GM18508 (cell line): ENCODE measurements around the gene LENG1.

ENCODE experiments used
- ATAC-seq: cut with Tn5 transposase; IDR thresholded peaks from one replicate; pipeline ENCODE4 v1.9.1; 2021; ENCODE audit warnings: moderate number of reproducible peaks; ENCODE audit not compliant: insufficient read depth, unreplicated experiment

Gene LENG1

DNA sequence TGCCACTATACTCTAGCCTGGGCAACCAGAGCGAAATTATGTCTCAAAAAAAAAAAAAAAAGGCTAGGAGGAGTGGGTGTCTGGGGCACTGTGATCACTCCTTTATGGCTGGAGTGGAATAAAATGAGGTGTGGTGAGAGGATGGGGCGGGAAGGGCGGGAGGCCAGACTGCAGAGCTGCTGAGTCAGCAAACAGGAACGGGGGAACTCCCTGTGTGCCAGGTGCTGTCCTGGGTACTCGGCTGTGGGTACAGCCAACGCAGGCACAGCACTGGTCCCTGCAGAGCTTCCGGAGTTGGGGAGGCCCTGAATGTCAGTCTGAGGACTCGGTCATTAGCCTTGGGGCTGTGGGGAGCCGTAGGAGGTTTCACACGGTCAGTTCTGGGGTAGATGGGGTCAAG is 38.3 kb downstream of the LENG1 start:
- ATAC-seq, result no peak

DNA sequence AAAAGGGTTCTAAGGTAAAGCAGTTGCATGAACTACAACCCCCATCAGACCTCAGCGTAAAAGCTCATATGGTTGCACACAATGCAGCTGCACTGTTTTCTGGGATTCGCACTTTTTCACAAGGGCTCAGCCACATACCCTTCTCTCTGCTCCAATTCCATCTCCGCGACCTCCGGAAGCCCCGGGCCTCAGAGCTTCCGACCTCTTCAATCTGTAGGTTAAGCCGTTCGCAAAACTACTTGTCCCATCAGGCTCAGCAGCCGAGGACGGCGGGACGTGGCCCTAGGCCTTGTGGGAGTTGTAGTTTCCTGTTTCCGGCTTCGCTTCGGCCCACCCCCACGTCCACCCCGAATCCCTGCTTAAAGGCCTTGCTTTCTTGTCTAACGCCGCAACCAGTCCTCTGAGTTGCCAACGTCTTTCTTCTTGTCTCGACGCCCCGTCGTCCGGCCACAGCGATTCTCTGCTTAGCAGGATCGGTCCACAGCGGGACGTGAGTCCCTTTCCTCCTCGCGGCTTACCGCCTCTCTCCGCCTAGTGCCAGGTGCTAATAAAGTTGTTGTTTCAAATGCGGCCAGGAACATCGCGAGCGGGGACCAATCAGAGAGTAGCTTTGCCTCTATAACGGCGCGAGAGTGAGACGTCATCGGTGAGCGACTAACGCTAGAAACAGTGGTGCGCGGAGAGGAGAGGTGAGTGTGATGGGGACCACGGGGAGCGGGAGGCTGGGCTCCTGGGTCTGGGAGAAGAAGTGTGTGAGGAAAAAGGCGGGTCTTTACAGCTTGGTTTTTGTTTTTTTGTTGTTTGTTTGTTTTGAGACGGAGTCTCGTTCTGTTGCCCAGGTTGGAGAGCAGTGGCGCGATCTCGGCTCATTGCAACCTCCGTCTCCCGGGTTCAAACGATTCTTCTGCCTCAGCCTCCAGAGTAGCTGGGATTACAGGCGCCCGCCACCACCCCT is 44.1 kb downstream of the LENG1 start, which contains the start of the genes PRPF31 and TFPT:
TSS of gene PRPF31 (plus strand) at position 646 of the 955 bp plus-strand sequence. CDS start 2,525 bp downstream, outside the sequence.
TSS of gene TFPT (minus strand) at position 549 of the 955 bp plus-strand sequence. CDS start at position 161, 388 bp downstream.
- ATAC-seq, result peak; percentile 73

DNA sequence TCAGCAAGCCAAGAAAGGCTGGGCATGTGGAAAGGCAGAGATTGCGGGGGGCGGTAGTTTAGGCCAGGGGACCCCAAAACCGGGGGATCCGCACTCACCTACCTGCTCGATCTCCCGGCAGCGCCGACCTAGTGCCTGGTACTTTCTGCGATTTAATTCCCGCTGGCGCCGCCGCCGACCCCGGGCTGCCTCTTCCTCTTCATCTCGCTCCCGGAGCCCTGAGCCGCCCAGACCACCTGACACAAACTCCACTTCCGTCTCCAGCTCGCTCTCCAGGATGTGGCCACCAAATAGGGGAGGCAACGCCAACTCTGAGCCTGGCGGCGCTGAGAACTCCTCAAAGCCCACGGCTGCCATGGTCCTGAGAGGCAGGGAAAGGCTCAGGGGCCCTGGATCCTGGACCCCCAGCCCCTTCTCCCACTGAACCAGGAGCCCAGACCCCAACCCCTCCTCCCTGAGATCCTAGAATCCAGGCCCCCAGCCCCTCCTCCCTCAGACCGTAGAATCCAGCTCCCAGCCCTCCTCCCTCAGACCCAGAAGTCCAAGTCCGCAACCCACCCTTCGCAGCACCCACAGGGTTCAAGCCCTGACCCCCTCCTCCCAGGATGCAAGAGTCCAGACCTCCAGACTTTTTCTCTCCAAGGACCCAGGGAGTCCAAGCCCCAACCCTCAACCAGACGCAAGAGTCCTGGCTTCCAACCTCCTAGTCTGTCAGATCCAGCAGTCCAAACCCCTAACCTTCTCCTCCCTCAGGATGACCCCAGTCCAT is 45.0 kb downstream of the LENG1 start:
- no peak for ATAC-seq

DNA sequence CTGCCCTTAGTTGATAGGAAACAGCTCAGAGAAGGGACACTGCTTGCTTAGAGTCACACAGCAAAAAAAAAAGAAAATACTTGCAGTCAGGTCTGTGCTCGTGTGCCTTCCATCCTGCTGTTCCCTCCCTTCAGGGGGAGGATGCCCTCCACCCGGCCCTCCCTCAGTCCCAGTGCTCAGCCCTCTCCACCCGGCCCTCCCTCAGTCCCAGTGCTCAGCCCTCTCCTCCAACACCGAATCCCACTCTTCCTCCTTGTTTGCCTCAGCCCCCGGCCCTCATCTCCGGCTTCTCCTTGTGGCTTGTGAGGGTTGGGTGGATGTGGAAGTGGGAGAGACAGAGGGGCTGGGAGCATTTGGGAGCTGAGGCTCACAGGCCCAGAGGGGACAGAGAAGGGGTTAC is 49.9 kb downstream of the LENG1 start:
- ATAC-seq, result no peak

DNA sequence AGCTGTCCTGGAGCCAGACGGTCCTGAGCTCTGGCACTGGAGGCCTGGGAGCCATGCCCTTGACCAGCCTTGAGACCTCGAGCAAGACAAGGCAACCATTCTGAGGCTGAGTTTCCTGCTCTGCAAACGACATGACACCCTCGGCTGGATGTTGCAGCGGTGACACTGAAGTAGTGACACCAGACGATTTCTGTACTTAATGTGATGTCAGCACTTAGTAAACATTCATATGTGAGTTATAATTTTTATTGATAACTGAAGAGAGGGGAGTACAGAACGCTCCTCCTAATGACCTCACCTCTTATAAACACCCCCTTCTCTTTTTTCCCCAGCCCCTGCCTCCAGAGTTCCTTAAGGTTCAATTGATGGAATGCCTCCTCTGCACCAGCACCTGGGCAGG is 51.0 kb downstream of the LENG1 start:
- no peak for ATAC-seq

DNA sequence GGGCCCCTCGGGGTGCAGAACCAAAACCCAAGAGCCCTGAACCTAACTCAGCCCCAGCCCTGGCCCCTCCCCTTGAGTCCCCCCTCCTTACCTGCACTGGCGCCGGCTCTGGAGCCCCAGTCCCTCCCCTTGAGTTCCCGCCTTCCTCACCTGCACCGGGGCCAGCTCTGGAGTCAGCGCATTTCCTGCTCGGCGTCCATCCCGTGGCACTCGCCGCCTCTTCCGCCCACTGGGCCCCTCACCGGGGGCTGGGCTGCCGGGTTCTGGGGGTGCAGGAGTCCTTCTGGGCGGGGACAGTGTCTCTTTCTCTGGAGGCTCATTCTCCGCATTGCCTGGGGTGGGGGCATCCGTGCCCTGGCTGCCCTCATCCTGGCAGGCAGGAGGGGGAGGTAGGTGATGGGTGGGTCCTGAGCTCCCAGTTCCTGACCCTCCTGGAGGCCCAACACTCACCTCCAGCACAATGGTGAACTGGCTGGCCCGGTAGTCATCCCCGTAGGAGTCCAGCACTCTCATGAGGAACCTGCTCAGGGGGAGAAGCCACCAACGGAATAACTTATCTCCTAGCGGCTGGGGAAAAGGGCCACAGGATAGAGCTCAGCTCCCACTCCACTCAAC is 51.5 kb downstream of the LENG1 start:
- no peak for ATAC-seq

DNA sequence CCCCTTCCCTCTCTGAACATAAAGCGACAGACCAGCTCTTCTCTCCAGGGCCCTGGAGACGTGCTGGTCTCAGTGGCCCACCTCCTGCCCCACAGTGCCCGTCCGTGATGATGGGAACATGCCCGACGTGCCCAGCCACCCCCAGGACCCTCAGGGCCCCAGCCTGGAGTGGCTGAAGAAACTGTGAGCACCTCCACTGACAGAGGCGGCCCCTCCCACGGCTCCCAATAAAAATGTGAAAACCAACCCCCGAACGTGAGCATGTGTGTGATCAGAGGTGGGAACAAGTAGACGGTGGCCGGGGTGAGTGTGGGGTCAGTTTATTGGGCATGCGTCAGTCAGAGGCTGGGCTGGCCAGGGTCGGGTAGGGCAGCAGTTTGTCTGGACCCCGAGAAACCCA is 52.8 kb downstream of the LENG1 start:
- ATAC-seq, result no peak

DNA sequence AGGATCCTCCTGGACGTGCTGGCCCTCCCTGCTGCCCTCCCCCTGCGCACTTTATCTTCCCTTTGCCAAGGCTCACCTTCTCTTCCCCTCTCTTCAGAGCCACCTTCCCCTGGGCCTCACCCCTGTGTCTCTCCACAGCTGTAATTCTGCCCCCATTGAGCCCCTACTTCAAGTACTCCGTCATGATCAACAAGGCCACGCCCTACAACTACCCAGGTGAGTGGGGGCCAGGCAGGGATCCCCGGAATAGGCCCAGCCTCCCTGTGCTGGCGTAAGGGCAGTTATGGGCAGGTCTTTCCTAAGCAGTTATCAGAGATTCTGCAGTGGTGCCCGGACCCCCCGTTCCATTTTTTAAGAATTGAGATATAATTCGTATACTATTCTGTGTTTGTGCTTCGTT is 53.7 kb downstream of the LENG1 start:
- ATAC-seq, result no peak
